ENCODE data around the gene PTGES3.
"Not testable (repeated sequence)": the region's sequence is repeated elsewhere in the genome, so short reads cannot be mapped to it uniquely, and the experiment has no call there.

GRCh38 chr12:56648023-56648422 is 40.1 kb downstream of the PTGES3 start:
- not testable (repeated sequence) for TF ChIP-seq CTCF, POLR2A (IDR thresholded peaks at IDR 0.05)
